GM18499 (cell line): ENCODE results near the gene TRIM26.
"Not testable (repeated sequence)": the region's sequence is repeated elsewhere in the genome, so short reads cannot be mapped to it uniquely, and the experiment has no call there.

Source experiments
- ATAC-seq: cut with Tn5 transposase; IDR thresholded peaks from one replicate; pipeline ENCODE4 v1.9.1; 2021; ENCODE audit warnings: moderate number of reproducible peaks; ENCODE audit not compliant: insufficient read depth, unreplicated experiment

The TRIM26 gene

DNA sequence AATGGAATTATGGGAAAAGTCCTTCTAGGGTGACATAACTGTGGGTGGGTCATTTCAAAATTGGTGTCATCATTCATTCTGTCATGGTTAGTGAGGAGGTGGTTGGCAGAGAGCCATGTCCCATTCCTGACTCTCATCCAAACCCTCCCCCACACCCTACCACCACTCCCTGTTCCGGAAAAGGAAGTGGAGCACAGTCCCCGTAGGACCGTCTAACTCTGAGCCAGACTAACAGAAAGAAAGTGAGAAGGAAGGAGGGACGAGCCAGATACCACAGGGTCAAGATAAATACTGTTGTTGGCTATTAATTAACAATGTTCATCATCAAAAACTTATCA, 57.0 kb downstream of the TRIM26 start:
- no peak for ATAC-seq

- ATAC-seq: no peak
Observed at GRCh38 chr6:30155520-30156261, 57.5 kb downstream of the TRIM26 start.

DNA sequence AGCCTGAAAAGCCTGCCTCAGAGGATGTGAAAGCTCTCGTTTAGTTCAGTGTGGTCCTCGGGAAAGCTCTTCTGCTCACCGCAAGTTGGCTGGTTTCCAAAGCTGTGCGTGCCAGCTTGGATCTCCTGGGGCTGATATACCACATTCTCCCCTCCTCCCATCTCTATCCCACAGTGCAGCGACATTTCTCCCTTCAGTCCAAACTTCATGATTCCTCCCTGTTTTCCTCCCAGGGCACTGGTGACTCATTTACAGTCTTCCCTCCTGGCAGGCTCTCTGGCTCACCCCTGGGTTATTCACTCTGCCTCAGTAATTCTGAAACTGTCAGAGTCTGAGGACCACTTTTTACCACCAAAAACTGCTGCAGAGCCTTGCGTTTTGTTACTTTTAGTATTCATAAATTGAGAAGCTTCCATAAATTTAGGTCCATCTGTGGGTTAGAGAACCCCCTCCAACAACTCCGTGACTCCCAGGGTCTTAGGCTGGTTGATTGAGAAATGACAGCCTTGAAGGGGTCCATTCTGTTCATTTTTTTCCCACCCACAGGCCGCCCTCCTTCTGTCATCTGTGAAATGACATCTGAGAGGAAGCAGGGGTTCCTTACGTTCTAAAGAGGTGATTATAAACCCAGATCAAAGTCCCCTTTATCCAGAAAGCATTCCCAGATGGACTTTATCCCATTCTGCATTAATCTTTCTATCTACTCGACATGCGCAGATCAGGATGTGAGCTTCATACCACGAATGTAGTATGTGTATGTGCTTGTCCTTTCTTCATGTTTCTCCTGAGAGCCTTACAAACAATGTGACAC, 58.3 kb downstream of the TRIM26 start:
- ATAC-seq: no peak

DNA sequence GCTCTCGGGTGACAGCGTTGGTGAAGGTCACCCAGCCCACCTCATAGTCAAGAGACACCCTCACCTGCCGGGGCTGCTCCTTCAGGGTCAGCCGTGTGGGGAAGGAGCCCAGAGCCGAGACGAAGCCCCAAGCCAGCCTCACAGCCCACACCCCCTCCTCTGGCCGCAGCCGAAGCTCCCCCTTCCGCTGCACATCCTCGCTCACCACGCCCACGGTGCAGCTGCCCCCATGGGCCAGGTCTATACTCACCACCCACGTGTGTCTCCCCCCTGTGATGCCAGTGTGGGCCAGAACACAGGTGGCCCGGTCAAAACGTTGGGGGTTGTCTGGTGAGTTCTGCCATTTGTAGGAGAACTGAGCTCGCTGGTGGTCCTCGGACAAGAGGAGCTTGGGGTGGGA, 59.1 kb downstream of the TRIM26 start:
- no peak for ATAC-seq

DNA sequence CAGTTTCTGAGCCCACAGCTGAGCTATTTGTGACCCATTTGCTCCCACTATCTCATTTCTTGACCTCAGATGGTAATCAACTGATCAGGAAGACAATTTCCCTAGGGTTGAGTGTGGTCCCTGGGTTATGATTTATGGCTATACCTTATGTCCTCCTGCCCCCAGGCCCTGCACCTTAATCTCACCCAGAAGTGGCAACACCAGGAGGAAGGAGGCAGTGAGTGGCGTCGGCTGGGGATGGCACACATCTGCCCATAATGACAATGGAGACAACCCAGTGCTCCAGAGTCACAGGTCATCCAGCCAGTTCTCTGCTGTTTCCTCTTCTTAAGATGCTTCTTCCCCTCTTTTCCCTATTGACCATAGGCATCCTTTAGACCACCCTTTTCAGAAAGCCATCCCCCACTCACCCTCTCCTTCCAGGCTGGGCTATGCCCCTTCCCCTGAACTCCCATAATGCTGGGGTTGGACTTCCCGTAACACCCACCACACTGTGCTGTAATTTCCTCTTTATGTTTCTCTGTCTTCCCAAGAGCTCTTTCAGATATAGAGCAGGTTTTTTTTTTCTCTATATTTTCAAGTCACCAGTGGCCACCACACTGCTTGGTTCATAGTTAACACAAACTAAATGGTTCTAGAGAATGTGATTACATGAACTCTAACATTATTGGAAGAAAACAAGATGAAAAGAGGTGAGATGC, 60.1 kb downstream of the TRIM26 start:
- ATAC-seq: no peak

GRCh38 chr6:30152016-30152673, 61.1 kb downstream of the TRIM26 start:
- ATAC-seq: no peak

GRCh38 chr6:30151580-30151979, 61.6 kb downstream of the TRIM26 start:
- ATAC-seq: no peak

DNA sequence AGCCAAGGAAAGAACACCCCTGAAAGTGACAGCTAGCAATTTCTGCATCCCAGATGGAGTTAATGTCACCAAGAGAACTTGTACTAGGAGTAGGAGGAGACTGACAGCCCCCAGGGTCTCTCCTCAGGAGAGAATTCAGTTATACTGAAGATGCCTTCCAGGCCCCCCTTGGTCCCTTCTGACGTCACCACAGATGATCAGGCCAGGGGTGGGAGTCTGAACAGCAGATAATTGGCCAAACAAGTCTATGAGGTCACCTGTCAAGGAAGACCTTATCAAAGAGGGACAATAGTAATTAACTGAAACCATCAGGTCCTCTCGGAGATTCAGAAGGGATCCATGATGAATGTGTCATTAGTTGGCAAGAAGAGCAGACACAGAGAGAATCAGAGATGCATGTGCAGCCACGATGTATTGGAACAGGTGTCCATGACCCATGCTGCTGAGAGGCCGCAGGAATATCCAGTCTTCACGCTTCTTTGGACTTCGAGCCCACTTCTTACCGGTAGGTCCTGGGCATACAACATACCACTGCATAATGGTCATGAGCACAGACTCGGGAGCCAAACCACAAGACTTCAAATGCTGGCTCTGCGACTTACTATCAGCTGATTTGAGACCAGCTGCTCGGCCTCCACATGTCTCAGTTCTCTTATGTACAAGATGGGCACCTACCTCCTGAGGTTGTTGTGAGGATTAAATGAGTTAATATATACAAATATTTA, 62.4 kb downstream of the TRIM26 start:
- no peak for ATAC-seq

GRCh38 chr6:30149858-30150550, 63.2 kb downstream of the TRIM26 start:
- no peak for ATAC-seq

DNA sequence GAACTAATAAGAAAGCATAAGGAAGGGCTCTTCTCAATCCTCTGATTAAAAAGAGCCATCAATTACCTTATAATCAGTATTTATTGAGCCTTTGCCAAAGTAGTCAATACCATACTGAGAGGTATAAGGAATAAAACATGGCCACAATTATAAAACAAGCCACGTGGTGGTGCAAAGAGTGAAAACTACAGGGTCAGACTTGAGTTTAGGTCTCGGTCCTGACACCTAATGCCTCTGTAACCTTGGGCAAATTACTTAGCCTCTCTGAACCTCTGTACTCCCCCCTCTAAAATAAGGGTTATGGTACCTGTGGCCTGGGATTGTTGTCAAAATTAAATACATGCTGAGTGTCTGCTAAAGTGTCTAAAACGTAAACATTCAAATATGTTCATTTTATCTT, 64.0 kb downstream of the TRIM26 start:
- ATAC-seq: no peak

GRCh38 chr6:30147096-30147495, 66.1 kb downstream of the TRIM26 start:
- no peak for ATAC-seq

- no peak for ATAC-seq
Observed at GRCh38 chr6:30145818-30146217, 67.4 kb downstream of the TRIM26 start.

- ATAC-seq: no peak
Observed at GRCh38 chr6:30144811-30145210, 68.4 kb downstream of the TRIM26 start.

GRCh38 chr6:30143780-30144179, 69.4 kb downstream of the TRIM26 start:
- ATAC-seq: no peak

DNA sequence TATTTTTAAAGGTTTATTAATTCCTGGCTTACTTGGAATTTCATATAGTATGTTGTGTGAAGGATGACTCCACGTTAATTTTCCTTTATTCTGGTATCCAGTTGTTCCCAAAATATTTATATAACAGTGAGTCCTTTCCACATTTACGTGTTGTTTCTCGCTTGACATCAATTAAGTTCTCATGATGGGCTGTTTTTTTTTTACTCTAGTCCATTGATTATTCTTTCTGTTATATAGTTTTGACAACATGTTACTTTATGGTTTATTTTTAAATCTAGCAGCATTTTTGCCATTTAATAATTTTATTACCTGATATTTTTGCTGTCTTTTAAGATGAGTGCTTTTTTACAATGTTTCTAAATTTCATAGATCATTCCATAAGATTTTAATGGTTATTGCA, 70.5 kb downstream of the TRIM26 start:
- ATAC-seq: no peak

DNA sequence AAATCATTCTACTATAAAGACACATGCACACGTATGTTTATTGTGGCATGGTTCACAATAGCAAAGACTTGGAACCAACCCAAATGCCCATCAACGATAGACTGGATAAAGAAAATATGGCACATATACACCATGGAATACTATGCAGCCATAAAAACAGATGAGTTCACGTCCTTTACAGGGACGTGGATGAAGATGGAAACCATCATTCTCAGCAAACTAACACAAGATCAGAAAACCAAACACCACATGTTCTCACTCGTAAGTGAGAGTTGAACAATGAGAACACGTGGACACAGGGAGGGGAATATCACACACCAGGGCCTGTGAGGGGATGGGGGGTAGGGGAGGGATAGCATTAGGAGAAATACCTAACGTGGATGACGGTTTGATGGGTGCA, 73.0 kb downstream of the TRIM26 start:
- not testable (repeated sequence) for ATAC-seq

- no peak for ATAC-seq
Observed at GRCh38 chr6:30136570-30137286, 76.5 kb downstream of the TRIM26 start.

DNA sequence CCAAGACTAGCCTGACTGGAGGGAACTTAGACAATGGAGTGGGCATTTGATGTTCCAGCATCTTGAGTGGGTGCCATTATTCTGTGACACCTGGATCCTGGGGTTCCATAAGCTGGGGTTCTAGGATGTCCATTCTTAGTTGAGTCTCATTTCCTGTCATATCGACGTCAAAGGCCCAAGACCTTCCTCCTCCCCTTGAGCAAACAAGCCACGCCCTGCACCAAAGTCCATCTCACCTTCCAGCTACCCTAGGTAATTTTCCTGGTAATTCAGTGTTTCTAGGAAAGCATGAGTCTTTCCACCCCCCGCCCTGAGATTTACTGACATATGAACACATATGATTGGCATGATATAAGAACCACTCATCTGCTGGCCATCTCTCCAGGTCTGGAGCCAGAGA, 77.4 kb downstream of the TRIM26 start, which contains the start of gene TRIM40:
TSS of gene TRIM40 (plus strand) at position 384 of the 400 bp plus-strand sequence. CDS start 897 bp downstream, outside the sequence.
- no peak for ATAC-seq

GRCh38 chr6:30135147-30135546, 78.1 kb downstream of the TRIM26 start:
- ATAC-seq: no peak
